WERI-Rb-1 (cell line): ENCODE results near the gene GRIK4.

Source experiments
- DNase-seq: peaks from one replicate; pipeline ENCODE4 v3.0.0-alpha.2; 2020
- H3K27ac ChIP-seq: fragments of 250-450 bp; sonication (Bioruptor Pico); 2 replicates; pipeline ENCODE4 v1.5.1; 2020; ENCODE audit warnings: mild to moderate bottlenecking, moderate library complexity
- H3K27me3 ChIP-seq: fragments of 250-450 bp; sonication (Bioruptor Pico); 2 replicates; pipeline ENCODE4 v1.5.1; 2021; ENCODE audit warnings: mild to moderate bottlenecking, low read depth, moderate library complexity; ENCODE audit not compliant: insufficient read depth, severe bottlenecking
- H3K36me3 ChIP-seq: fragments of 250-450 bp; sonication (Bioruptor Pico); 2 replicates; pipeline ENCODE4 v1.5.1; 2020; ENCODE audit warnings: mild to moderate bottlenecking, moderate library complexity
- H3K4me3 ChIP-seq: 2 replicates; pipeline ENCODE4 v1.5.1; 2011; ENCODE audit warnings: low read depth, mild to moderate bottlenecking, control low read depth, low read length
- H3K9me3 ChIP-seq: fragments of 250-450 bp; sonication (Bioruptor Pico); 2 replicates; pipeline ENCODE4 v1.5.1; 2021; ENCODE audit warnings: mild to moderate bottlenecking, moderate library complexity; ENCODE audit not compliant: severe bottlenecking
- TF ChIP-seq, protein P1 (sequence below): IDR thresholded peaks from 2 replicates; pipeline ENCODE4 v1.5.1; 2011; ENCODE audit warnings: low read depth, mild to moderate bottlenecking, control low read depth, inconsistent platforms, low read length

The GRIK4 gene

DNA sequence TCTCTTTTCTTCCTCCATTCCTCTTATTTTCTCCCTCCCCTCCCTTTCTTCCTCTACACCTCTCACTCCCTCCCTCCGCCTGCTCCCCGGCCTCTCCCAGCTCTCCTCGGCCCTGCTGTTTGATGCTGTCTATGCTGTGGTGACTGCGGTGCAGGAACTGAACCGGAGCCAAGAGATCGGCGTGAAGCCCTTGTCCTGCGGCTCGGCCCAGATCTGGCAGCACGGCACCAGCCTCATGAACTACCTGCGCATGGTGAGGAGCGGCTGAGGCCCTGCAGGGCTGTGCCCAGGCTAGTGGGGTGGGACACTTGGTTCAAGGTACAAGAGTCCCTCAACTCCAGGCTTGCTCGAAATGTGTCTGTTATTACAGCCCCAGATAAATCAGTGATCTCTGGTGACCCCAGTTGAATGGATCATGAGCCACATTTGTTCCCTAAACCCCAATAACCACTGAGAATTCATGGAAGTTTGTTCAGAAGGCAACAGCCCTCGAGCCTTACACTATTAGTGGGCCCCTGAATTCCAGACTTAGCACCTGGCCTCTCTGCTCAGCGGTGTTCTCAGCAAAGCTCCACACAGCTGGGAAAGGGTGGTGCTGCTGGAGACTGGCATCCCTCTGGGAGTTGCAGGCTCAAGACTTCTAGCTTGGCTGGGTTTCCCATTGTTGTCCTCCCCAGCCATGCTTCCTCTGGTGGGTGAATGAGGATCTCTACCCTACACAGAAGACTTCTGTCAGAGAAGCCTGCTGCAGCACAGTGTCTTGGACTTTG is 362.6 kb downstream of the GRIK4 start:
- TF ChIP-seq, protein P1, sequence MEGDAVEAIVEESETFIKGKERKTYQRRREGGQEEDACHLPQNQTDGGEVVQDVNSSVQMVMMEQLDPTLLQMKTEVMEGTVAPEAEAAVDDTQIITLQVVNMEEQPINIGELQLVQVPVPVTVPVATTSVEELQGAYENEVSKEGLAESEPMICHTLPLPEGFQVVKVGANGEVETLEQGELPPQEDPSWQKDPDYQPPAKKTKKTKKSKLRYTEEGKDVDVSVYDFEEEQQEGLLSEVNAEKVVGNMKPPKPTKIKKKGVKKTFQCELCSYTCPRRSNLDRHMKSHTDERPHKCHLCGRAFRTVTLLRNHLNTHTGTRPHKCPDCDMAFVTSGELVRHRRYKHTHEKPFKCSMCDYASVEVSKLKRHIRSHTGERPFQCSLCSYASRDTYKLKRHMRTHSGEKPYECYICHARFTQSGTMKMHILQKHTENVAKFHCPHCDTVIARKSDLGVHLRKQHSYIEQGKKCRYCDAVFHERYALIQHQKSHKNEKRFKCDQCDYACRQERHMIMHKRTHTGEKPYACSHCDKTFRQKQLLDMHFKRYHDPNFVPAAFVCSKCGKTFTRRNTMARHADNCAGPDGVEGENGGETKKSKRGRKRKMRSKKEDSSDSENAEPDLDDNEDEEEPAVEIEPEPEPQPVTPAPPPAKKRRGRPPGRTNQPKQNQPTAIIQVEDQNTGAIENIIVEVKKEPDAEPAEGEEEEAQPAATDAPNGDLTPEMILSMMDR = no peak
- peaks cover 4% of the 10 kb centered on the region; the same call in 1 of the 2 replicates for H3K36me3 ChIP-seq
- H3K9me3 ChIP-seq = no peaks in the 10 kb centered on the region
- no peaks in the 10 kb centered on the region for H3K27me3 ChIP-seq
- H3K27ac ChIP-seq = no peak overlapping the region
- DNase-seq = no peak
- no peak overlapping the region for H3K4me3 ChIP-seq

DNA sequence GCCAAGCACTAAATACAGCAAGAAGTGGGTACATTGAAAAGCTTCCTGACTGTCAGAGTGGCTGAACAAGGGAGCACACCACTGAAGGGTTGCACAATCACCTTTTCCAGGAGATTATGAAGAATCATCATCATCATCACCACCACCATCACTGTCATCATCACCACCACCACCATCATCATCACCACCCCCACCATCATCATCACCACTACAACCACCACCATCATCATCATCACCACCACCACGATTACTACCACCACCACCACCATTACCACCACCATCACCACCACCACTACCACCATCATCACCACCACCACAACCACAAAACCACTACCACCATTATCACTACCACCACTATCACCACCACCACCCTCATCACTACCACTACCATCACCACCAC is 364.4 kb downstream of the GRIK4 start:
- H3K36me3 ChIP-seq = peaks cover 4% of the 10 kb centered on the region; the same call in 1 of the 2 replicates
- no peaks in the 10 kb centered on the region for H3K27me3 ChIP-seq
- H3K27ac ChIP-seq = no peak overlapping the region
- no peak overlapping the region for H3K4me3 ChIP-seq
- TF ChIP-seq, protein P1 = no peak
- no peaks in the 10 kb centered on the region for H3K9me3 ChIP-seq
- DNase-seq = no peak

DNA sequence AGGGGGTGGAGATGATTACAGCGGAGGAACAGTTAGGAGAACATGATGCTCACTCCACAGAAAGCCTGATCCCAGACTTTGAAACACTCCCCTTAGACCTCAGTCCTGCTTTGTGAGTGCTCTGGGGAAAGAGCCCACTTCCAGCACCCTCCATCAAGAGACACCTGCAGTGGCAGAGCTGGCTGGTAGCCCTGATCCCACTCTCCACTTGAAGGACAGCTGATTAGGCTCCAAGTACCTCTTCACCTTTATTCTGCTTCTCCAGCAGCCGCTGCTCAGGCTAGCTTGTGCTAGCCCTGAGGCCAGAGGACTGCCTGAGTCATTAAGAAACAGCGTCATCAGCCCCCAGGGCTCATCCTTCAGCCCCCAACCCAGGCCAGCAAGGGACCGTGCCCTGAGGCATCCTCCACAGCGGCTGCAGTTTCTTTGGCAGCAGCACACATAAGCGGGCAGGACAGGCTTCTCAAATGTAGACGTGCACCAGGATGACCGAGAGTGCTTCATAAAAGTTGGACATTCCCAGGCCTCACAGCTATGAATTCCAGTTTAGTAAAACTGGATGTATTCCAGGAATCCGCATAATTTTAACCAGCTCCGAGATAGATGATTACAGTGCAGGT is 366.3 kb downstream of the GRIK4 start:
- no peaks in the 10 kb centered on the region for H3K9me3 ChIP-seq
- H3K36me3 ChIP-seq = peaks cover 4% of the 10 kb centered on the region; the same call in 1 of the 2 replicates
- no peak for DNase-seq
- no peaks in the 10 kb centered on the region for H3K27me3 ChIP-seq
- TF ChIP-seq, protein P1 = no peak
- H3K4me3 ChIP-seq = no peak overlapping the region
- no peak overlapping the region for H3K27ac ChIP-seq

DNA sequence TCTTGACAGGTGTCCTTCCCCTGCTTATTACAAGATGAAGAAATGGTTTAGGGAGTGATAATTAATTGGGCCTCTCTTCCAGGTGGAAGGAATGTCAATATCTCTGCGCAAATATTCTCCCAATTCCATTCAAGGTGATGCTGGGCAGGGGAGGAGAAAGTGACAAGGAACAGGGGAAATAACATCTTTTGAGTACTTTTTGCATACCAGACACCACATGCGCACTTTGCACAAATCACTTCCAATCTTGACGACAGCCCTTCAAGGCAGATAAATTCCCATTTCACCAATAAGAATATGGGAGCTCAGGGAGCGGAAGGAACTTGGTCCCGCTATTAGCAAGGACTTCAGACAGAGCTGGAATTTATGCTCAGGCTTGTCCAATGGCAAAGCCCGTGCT is 367.2 kb downstream of the GRIK4 start:
- H3K27ac ChIP-seq = no peak overlapping the region
- no peaks in the 10 kb centered on the region for H3K27me3 ChIP-seq
- no peak overlapping the region for H3K4me3 ChIP-seq
- TF ChIP-seq, protein P1 = no peak
- H3K36me3 ChIP-seq = peaks cover 4% of the 10 kb centered on the region; the same call in 1 of the 2 replicates
- no peak for DNase-seq
- H3K9me3 ChIP-seq = no peaks in the 10 kb centered on the region

DNA sequence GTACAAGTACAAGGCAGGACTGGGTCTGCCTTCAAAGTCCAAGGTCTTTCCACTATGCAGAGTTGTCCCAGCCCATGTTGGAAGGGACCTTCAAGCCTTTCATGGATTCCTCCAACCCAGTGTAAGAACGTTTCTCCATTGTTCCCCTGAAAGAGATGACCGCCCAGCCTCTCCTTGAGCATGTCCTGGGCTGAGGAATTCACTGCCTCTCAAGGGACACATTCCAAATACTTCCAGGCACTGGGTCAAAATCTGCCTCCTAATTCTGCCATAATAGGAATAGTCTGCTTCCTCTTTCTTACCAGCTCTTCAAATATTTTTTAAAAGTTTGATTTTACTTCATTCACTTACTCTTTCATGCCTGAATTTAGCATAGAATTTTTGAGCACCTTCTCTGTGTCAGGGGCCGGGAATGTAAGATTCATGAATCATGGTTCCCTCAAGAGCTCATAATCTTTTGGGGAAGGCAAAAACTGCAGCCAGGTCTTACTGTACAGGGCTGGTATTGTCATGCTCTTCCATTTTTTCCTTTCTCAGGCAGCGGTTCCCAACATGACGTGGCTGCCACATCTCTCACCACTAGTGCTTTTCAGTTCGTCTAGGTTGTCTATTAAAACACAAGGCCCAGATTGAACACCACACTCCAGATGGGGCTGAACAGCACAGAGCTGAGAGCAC is 369.1 kb downstream of the GRIK4 start:
- TF ChIP-seq, protein P1 = no peak
- DNase-seq = no peak
- H3K27me3 ChIP-seq = no peaks in the 10 kb centered on the region
- H3K9me3 ChIP-seq = no peaks in the 10 kb centered on the region
- H3K36me3 ChIP-seq = peaks cover 4% of the 10 kb centered on the region; the same call in 1 of the 2 replicates
- H3K27ac ChIP-seq = no peak overlapping the region
- no peak overlapping the region for H3K4me3 ChIP-seq
